PC-3 (cell line): ENCODE results near the gene SNRPA1.

Experiments used
- CTCF ChIP-seq: fragments of 300-600 bp; sonication (generic); conservative IDR thresholded peaks from 2 replicates; pipeline ENCODE4 v1.5.1; 2017; ENCODE audit warnings: antibody characterized with exemption, low read depth, mild to moderate bottlenecking, low read length
- EZH2 ChIP-seq: fragments of 300-600 bp; sonication (generic); IDR thresholded peaks from one replicate; pipeline ENCODE4 v1.6.1; 2017; ENCODE audit warnings: antibody characterized with exemption, mild to moderate bottlenecking, low read length; ENCODE audit not compliant: unreplicated experiment
- EZH2phosphoT487 ChIP-seq: fragments of 300-600 bp; sonication (generic); IDR thresholded peaks from 2 replicates; pipeline ENCODE4 v1.6.1; 2018; ENCODE audit warnings: mild to moderate bottlenecking, antibody characterized with exemption, low read length, borderline replicate concordance

GRCh38 chr15:101338502-101339057, 43.5 kb upstream of the SNRPA1 start:
- TF ChIP-seq CTCF: no peak
- TF ChIP-seq EZH2: no peak
- TF ChIP-seq EZH2phosphoT487: no peak
